OCI-LY3 (cell line): ENCODE results near the gene DPYD.

Experiments
- H2AFZ ChIP-seq: fragments of 200-600, 300-600 bp; shearing (Covaris generic); 2 replicates; pipeline ENCODE4 v1.6.0; 2014; ENCODE audit warnings: antibody characterized with exemption, low read depth, low read length
- H3K27ac ChIP-seq: fragments of 200-600, 300-600 bp; sonication (generic); 2 replicates; pipeline ENCODE4 v1.5.1; 2014; ENCODE audit warnings: mild to moderate bottlenecking, low read length, moderate library complexity, mixed read lengths
- H3K27me3 ChIP-seq: fragments of 200-600, 300-600 bp; sonication (generic); 2 replicates; pipeline ENCODE4 v1.6.1; 2014; ENCODE audit warnings: low read depth, low read length, mixed read lengths
- H3K36me3 ChIP-seq: fragments of 200-600, 300-600 bp; sonication (generic); replicated peaks from 2 replicates; pipeline ENCODE3; 2014; ENCODE audit warnings: low read depth, low read length, mixed read lengths
- H3K4me1 ChIP-seq: fragments of 300-600, 200-600 bp; sonication (generic); 2 replicates; pipeline ENCODE4 v1.6.1; 2014; ENCODE audit warnings: low read length, mixed read lengths
- H3K4me2 ChIP-seq: fragments of 200-600, 300-600 bp; sonication (generic); 2 replicates; pipeline ENCODE4 v1.6.1; 2014; ENCODE audit warnings: low read length, mixed read lengths
- H3K4me3 ChIP-seq: fragments of 300-600, 200-600 bp; sonication (generic); 2 replicates; pipeline ENCODE4 v1.5.1; 2014; ENCODE audit warnings: antibody characterized with exemption, mild to moderate bottlenecking, low read length, moderate library complexity
- H3K79me2 ChIP-seq: fragments of 300-600, 200-600 bp; shearing (Covaris generic); 2 replicates; pipeline ENCODE4 v1.6.1; 2014; ENCODE audit warnings: mild to moderate bottlenecking, low read length, mixed read lengths
- H3K9ac ChIP-seq: fragments of 300-600, 200-600 bp; shearing (Covaris generic); 2 replicates; pipeline ENCODE4 v1.6.0; 2014; ENCODE audit warnings: mild to moderate bottlenecking, low read length, moderate library complexity
- H3K9me3 ChIP-seq: fragments of 200-600, 300-600 bp; shearing (Covaris generic); 2 replicates; pipeline ENCODE4 v1.6.1; 2014; ENCODE audit warnings: low read length, mixed read lengths; ENCODE audit not compliant: insufficient read depth
- H4K20me1 ChIP-seq: fragments of 200-600, 300-600 bp; sonication (generic); 2 replicates; pipeline ENCODE4 v1.6.1; 2016; ENCODE audit warnings: low read length, mixed read lengths; ENCODE audit not compliant: insufficient read depth
- CTCF ChIP-seq: fragments of 200-600, 300-600 bp; sonication (generic); IDR thresholded peaks from 2 replicates; pipeline ENCODE4 v1.5.1; 2014; ENCODE audit warnings: antibody characterized with exemption, low read length, low read depth
- EZH2phosphoT487 ChIP-seq: fragments of 200-600 bp; shearing (Covaris generic); IDR thresholded peaks from 2 replicates; pipeline ENCODE4 v1.6.1; 2018; ENCODE audit warnings: antibody characterized with exemption, mixed run types, low read depth

DPYD gene

GRCh38 chr1:97805093-97805492, 115.7 kb downstream of the DPYD start:
- Histone ChIP-seq H3K9ac (no peak overlapping the region), H3K27me3 (no peaks in the 10 kb centered on the region), H3K27ac (no peak overlapping the region), H2AFZ (no peak overlapping the region), H3K79me2 (no peaks in the 10 kb centered on the region), H3K9me3 (no peaks in the 10 kb centered on the region), H3K4me2 (no peak overlapping the region), H3K36me3 (no peaks in the 10 kb centered on the region), H3K4me1 (no peaks in the 10 kb centered on the region), H3K4me3 (no peak overlapping the region), H4K20me1 (no peaks in the 10 kb centered on the region)
- no peak for TF ChIP-seq EZH2phosphoT487
- TF ChIP-seq CTCF: no peak

DNA sequence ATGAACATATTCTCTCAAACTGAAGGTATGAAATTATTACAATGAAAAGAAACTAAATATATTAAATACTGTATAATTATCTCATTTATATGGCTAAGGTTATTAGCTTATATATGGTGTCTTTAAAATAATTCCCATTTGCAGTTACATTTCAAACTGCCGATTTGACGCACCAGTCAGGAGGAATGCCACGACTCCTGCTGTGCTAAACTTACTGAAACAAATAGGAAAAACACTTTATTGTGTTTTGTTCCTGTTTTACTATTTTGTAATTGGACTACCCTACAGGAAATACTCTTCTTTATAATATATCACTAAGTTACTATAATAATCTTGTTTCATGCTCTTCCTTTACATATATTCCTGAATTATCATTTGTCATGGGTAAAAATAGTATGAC, 117.8 kb downstream of the DPYD start:
- no peak overlapping the region for H3K4me3 ChIP-seq
- H3K9me3 ChIP-seq: no peaks in the 10 kb centered on the region
- no peak overlapping the region for H3K27ac ChIP-seq
- TF ChIP-seq CTCF: no peak
- no peak for TF ChIP-seq EZH2phosphoT487
- no peaks in the 10 kb centered on the region for H3K27me3 ChIP-seq
- no peak overlapping the region for H3K9ac ChIP-seq
- no peaks in the 10 kb centered on the region for H3K36me3 ChIP-seq
- no peak overlapping the region for H2AFZ ChIP-seq
- no peaks in the 10 kb centered on the region for H4K20me1 ChIP-seq
- H3K79me2 ChIP-seq: no peaks in the 10 kb centered on the region
- no peak overlapping the region for H3K4me2 ChIP-seq
- H3K4me1 ChIP-seq: no peaks in the 10 kb centered on the region

- no peak overlapping the region for H3K27ac ChIP-seq
- no peaks in the 10 kb centered on the region for H3K36me3 ChIP-seq
- no peak overlapping the region for H3K4me3 ChIP-seq
- no peak overlapping the region for H3K4me2 ChIP-seq
- no peak overlapping the region for H3K9ac ChIP-seq
- no peaks in the 10 kb centered on the region for H3K4me1 ChIP-seq
- no peaks in the 10 kb centered on the region for H3K27me3 ChIP-seq
- H3K79me2 ChIP-seq: no peaks in the 10 kb centered on the region
- no peaks in the 10 kb centered on the region for H4K20me1 ChIP-seq
- H2AFZ ChIP-seq: no peak overlapping the region
- H3K9me3 ChIP-seq: no peaks in the 10 kb centered on the region
- TF ChIP-seq CTCF (no peak), EZH2phosphoT487 (no peak)
Observed at GRCh38 chr1:97802011-97802410, 118.8 kb downstream of the DPYD start.

GRCh38 chr1:97797403-97798183, 123.2 kb downstream of the DPYD start:
- H4K20me1 ChIP-seq: no peaks in the 10 kb centered on the region
- H3K4me3 ChIP-seq: no peak overlapping the region
- TF ChIP-seq EZH2phosphoT487 (no peak), CTCF (no peak)
- H3K27me3 ChIP-seq: no peaks in the 10 kb centered on the region
- H3K27ac ChIP-seq: no peak overlapping the region
- H3K36me3 ChIP-seq: no peaks in the 10 kb centered on the region
- H3K9ac ChIP-seq: no peak overlapping the region
- H3K79me2 ChIP-seq: no peaks in the 10 kb centered on the region
- H2AFZ ChIP-seq: no peak overlapping the region
- no peak overlapping the region for H3K4me2 ChIP-seq
- H3K9me3 ChIP-seq: no peaks in the 10 kb centered on the region
- no peaks in the 10 kb centered on the region for H3K4me1 ChIP-seq
